Measurements from ENCODE around the gene NSD2.

The NSD2 gene

GRCh38 chr4:1945124-1945895 lies 74.1 kb downstream of the NSD2 start:
- Histone ChIP-seq H3K27ac (ENCODE audit: low read length) (no peak overlapping the region), H3K36me3 (ENCODE audit: insufficient read depth, low read length) (peaks cover 98% of the 10 kb centered on the region), H3K4me2 (ENCODE audit: insufficient read depth, low read length) (no peak overlapping the region), H3K27me3 (ENCODE audit: insufficient read depth, low read length, poor library complexity) (no peaks in the 10 kb centered on the region), H3K79me2 (ENCODE audit: insufficient read depth, low read length) (peaks cover 81% of the 10 kb centered on the region), H4K20me1 (ENCODE audit: insufficient read depth, low read length) (peaks cover 49% of the 10 kb centered on the region), H3K4me1 (ENCODE audit: insufficient read depth, low read length) (no peaks in the 10 kb centered on the region), H2AFZ (ENCODE audit: low read depth, low read length) (no peak overlapping the region), H3K9me3 (ENCODE audit: insufficient read depth, low read length, severe bottlenecking) (no peaks in the 10 kb centered on the region), H3K4me3 (ENCODE audit: low read depth in 1 of 2, low read length in 2 of 2) (no peak overlapping the region), H3K9ac (ENCODE audit: low read depth, low read length) (no peak overlapping the region)
- ATAC-seq (ENCODE audit: insufficient read depth, low read depth) (peak; percentile 32; the same call in 2 of the 3 replicates), DNase-seq (no peak)
- TF ChIP-seq CTCF (IDR thresholded peaks at IDR 0.05; ENCODE audit: borderline replicate concordance, extremely low read depth, low read length, poor library complexity, severe bottlenecking) (no peak), EZH2 (IDR thresholded peaks at IDR 0.05; ENCODE audit: borderline replicate concordance, low read depth, low read length, severe bottlenecking) (no peak)

- Histone ChIP-seq H3K27me3 (ENCODE audit: insufficient read depth, low read length, poor library complexity) (no peaks in the 10 kb centered on the region), H3K9ac (ENCODE audit: low read depth, low read length) (no peak overlapping the region), H2AFZ (ENCODE audit: low read depth, low read length) (no peak overlapping the region), H3K4me3 (ENCODE audit: low read depth in 1 of 2, low read length in 2 of 2) (no peak overlapping the region), H3K4me2 (ENCODE audit: insufficient read depth, low read length) (no peak overlapping the region), H3K36me3 (ENCODE audit: insufficient read depth, low read length) (peaks cover 98% of the 10 kb centered on the region), H3K27ac (ENCODE audit: low read length) (no peak overlapping the region), H4K20me1 (ENCODE audit: insufficient read depth, low read length) (peaks cover 51% of the 10 kb centered on the region), H3K79me2 (ENCODE audit: insufficient read depth, low read length) (peaks cover 78% of the 10 kb centered on the region), H3K9me3 (ENCODE audit: insufficient read depth, low read length, severe bottlenecking) (no peaks in the 10 kb centered on the region), H3K4me1 (ENCODE audit: insufficient read depth, low read length) (no peaks in the 10 kb centered on the region)
- DNase-seq (no peak), ATAC-seq (ENCODE audit: insufficient read depth, low read depth) (no peak)
- TF ChIP-seq CTCF (IDR thresholded peaks at IDR 0.05; ENCODE audit: borderline replicate concordance, extremely low read depth, low read length, poor library complexity, severe bottlenecking) (no peak), EZH2 (IDR thresholded peaks at IDR 0.05; ENCODE audit: borderline replicate concordance, low read depth, low read length, severe bottlenecking) (no peak)
Measured at GRCh38 chr4:1945912-1946311, 74.7 kb downstream of the NSD2 start.

GRCh38 chr4:1948232-1948631 lies 77.0 kb downstream of the NSD2 start:
- H3K27me3 ChIP-seq (ENCODE audit: insufficient read depth, low read length, poor library complexity) = no peaks in the 10 kb centered on the region
- H3K36me3 ChIP-seq (ENCODE audit: insufficient read depth, low read length) = peaks cover 98% of the 10 kb centered on the region
- DNase-seq (no peak), ATAC-seq (ENCODE audit: insufficient read depth, low read depth) (no peak)
- no peak overlapping the region for H3K27ac ChIP-seq (ENCODE audit: low read length)
- no peak overlapping the region for H3K4me3 ChIP-seq (ENCODE audit: low read depth in 1 of 2, low read length in 2 of 2)
- H3K79me2 ChIP-seq (ENCODE audit: insufficient read depth, low read length) = peaks cover 69% of the 10 kb centered on the region
- no peaks in the 10 kb centered on the region for H3K4me1 ChIP-seq (ENCODE audit: insufficient read depth, low read length)
- no peak overlapping the region for H3K9ac ChIP-seq (ENCODE audit: low read depth, low read length)
- no peak overlapping the region for H2AFZ ChIP-seq (ENCODE audit: low read depth, low read length)
- H4K20me1 ChIP-seq (ENCODE audit: insufficient read depth, low read length) = peaks cover 67% of the 10 kb centered on the region
- no peaks in the 10 kb centered on the region for H3K9me3 ChIP-seq (ENCODE audit: insufficient read depth, low read length, severe bottlenecking)
- TF ChIP-seq EZH2 (IDR thresholded peaks at IDR 0.05; ENCODE audit: borderline replicate concordance, low read depth, low read length, severe bottlenecking) = no peak
- TF ChIP-seq CTCF (IDR thresholded peaks at IDR 0.05; ENCODE audit: borderline replicate concordance, extremely low read depth, low read length, poor library complexity, severe bottlenecking) = no peak
- H3K4me2 ChIP-seq (ENCODE audit: insufficient read depth, low read length) = no peak overlapping the region

Measured in DND-41 (cell line).